ENCODE results near the gene HSCB.

- no peak for TF ChIP-seq CTCF (conservative IDR thresholded peaks at IDR 0.05; ENCODE audit: low read depth, low read length)
- TF ChIP-seq EZH2phosphoT487 (IDR thresholded peaks at IDR 0.05; ENCODE audit: borderline replicate concordance, low read length), result no peak
- TF ChIP-seq EZH2 (IDR thresholded peaks at IDR 0.05; ENCODE audit: low read length, unreplicated experiment), result no peak
Measured at GRCh38 chr22:28702891-28703290, 38.9 kb upstream of the HSCB start.
